ENCODE measurements around the gene CD80.

- TF ChIP-seq ATF6 (CRISPR knock-in tag; IDR thresholded peaks at IDR 0.05) (no peak), CBX5 (IDR thresholded peaks at IDR 0.05; ENCODE audit: borderline replicate concordance, low read depth) (no peak), EZH2 (IDR thresholded peaks at IDR 0.05; ENCODE audit: borderline replicate concordance, low read depth, low read length) (no peak)
- TF ChIP-seq, protein P1, sequence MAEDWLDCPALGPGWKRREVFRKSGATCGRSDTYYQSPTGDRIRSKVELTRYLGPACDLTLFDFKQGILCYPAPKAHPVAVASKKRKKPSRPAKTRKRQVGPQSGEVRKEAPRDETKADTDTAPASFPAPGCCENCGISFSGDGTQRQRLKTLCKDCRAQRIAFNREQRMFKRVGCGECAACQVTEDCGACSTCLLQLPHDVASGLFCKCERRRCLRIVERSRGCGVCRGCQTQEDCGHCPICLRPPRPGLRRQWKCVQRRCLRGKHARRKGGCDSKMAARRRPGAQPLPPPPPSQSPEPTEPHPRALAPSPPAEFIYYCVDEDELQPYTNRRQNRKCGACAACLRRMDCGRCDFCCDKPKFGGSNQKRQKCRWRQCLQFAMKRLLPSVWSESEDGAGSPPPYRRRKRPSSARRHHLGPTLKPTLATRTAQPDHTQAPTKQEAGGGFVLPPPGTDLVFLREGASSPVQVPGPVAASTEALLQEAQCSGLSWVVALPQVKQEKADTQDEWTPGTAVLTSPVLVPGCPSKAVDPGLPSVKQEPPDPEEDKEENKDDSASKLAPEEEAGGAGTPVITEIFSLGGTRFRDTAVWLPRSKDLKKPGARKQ (CRISPR knock-in tag; IDR thresholded peaks at IDR 0.05) = no peak
Observed at GRCh38 chr3:119481079-119481478, 78.3 kb downstream of the CD80 start.

Measured in K562 (cell line).